Natural killer cell treated with Interleukin-12 subunit alpha and Interleukin-12 subunit beta and Interleukin-15 and Interleukin-18, amount 100 ng/mL, for 72 hours (primary cell): ENCODE measurements around the gene DUSP8. TPM values are rescaled to one million over a fixed set of nuclear protein-coding genes. Genes with fewer than 3 reads are reported as not detected.

Experiments used
- ATAC-seq, 2 donors: fragments of 150-1000 bp; cut with Tn5 transposase in 1 of 2; sonication (Bioruptor Pico), chemical (Tn5 transposase) in 1 of 2; 2 replicates each; pipeline ENCODE4 v1.10.0; 2021
- DNase-seq: peaks from one replicate; pipeline ENCODE4 v3.0.0; 2022; ENCODE audit warnings: low spot score
- H3K27ac Mint-ChIP-seq, 2 donors: 1 replicate in 1 of 2; 2 replicates in 1 of 2; pipeline ENCODE4 v1.8.0; 2022; ENCODE audit warnings: mixed read lengths in 2 of 2, mild to moderate bottlenecking in 1 of 2, moderate library complexity in 1 of 2
- H3K27me3 Mint-ChIP-seq, 2 donors: 1 replicate in 1 of 2; 2 replicates in 1 of 2; pipeline ENCODE4 v1.8.0; 2022; ENCODE audit warnings: mixed read lengths in 2 of 2
- H3K36me3 Mint-ChIP-seq: one replicate; pipeline ENCODE4 v1.8.0; 2022; ENCODE audit warnings: mixed read lengths
- H3K4me1 Mint-ChIP-seq, 2 donors: 1 replicate in 1 of 2; 2 replicates in 1 of 2; pipeline ENCODE4 v1.8.0; 2022; ENCODE audit warnings: low read depth in 2 of 2, mixed read lengths in 2 of 2, mild to moderate bottlenecking in 1 of 2
- H3K4me3 Mint-ChIP-seq: one replicate; pipeline ENCODE4 v1.8.0; 2022; ENCODE audit warnings: mixed read lengths
- H3K9me3 Mint-ChIP-seq: 2 replicates; pipeline ENCODE4 v1.8.0; 2022; ENCODE audit warnings: mixed read lengths
- total RNA-seq, 2 donors: library from RNA; stranded (reverse); gene quantifications; one replicate each; pipeline ENCODE4 v1.2.3, GENCODE V29; 2022

DUSP8 gene
- total RNA-seq, 2 donors from 2014 or later = 4.2 to 5.4 TPM

DNA sequence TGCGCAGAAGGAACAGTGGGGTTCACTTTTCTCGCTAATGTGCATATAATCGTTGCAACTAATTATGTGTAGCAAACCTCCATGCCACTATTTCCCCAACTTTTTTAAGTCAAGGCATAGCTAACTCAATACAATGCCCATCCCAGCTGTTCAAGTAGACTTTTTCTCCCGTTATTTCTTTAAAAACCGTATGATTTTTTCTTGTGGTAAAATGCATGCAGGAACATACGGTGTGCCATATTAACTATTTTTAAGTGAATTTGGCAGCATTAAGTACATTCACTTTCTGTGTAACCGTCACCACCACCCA is 2.8 kb upstream of the DUSP8 start:
- Mint-ChIP-seq H3K9me3 (no peaks in the 10 kb centered on the region), H3K27me3 (peaks cover 6 to 7% of the 10 kb centered on the region in 2 donors), H3K36me3 (no peaks in the 10 kb centered on the region), H3K4me1 (peaks cover 0 to 6% of the 10 kb centered on the region in 2 donors), H3K4me3 (peak overlapping the region; percentile 38), H3K27ac (no peak overlapping the region)
- no peak for DNase-seq
- no peak for ATAC-seq

DNA sequence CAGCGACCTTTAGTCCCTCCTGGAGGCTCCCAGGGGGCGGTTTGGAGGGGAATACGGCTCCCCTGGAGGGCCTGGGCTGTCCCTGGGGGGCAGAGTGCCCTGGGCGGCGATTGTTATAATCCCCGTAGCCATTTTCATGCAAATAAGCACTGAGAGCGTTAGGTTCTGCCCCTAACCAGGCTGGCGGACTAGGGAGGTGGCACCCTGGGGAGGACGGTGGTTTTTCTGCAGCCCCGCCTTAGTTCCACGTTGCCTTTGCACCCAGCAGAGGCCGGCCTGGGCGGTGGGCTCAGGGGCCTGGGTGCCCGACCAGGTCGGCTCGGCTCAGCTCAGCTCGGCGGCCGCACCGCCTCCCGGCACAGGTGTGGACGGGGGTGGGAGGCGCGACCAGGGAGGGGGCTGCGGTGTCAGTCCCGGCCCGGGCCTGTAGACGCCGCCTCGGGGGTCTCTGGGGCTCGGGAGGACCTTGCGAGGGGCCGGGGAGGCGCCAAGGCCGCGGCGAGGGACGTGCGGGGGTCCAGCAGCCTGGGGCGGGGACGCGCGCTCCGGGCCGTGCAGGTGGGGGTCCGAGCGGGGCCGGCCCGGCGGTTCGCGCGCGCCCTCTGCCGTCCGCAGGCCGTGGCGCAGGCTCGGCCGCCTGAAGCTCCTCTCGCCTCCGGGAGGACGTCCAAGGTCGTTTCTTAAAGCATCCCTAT is 2.3 kb upstream of the DUSP8 start:
- peaks cover 0 to 9% of the 10 kb centered on the region in 2 donors for H3K4me1 Mint-ChIP-seq
- ATAC-seq (peak; percentile 58 to 67), DNase-seq (peak; percentile 75)
- no peaks in the 10 kb centered on the region for H3K36me3 Mint-ChIP-seq
- peaks cover 6 to 7% of the 10 kb centered on the region in 2 donors for H3K27me3 Mint-ChIP-seq
- peak overlapping the region in 1 of 2 donors; percentile 51 for H3K27ac Mint-ChIP-seq
- peak overlapping the region; percentile 67 for H3K4me3 Mint-ChIP-seq
- no peaks in the 10 kb centered on the region for H3K9me3 Mint-ChIP-seq

- H3K36me3 Mint-ChIP-seq = no peaks in the 10 kb centered on the region
- H3K4me1 Mint-ChIP-seq = peaks cover 0 to 11% of the 10 kb centered on the region in 2 donors
- peak overlapping the region; percentile 67 for H3K4me3 Mint-ChIP-seq
- no peaks in the 10 kb centered on the region for H3K9me3 Mint-ChIP-seq
- peaks cover 6 to 7% of the 10 kb centered on the region in 2 donors for H3K27me3 Mint-ChIP-seq
- ATAC-seq (peak in 1 of 2 donors; percentile 4), DNase-seq (no peak)
- H3K27ac Mint-ChIP-seq = peak overlapping the region in 1 of 2 donors; percentile 51
These were observed 1.8 kb upstream of the DUSP8 start for GRCh38 chr11:1573903-1574237.

- peak overlapping the region in 1 of 2 donors; percentile 51 for H3K27ac Mint-ChIP-seq
- H3K4me1 Mint-ChIP-seq = peaks cover 4 to 17% of the 10 kb centered on the region in 2 donors
- ATAC-seq (no peak), DNase-seq (no peak)
- peak overlapping the region; percentile 67 for H3K4me3 Mint-ChIP-seq
- no peaks in the 10 kb centered on the region for H3K36me3 Mint-ChIP-seq
- no peaks in the 10 kb centered on the region for H3K9me3 Mint-ChIP-seq
- peaks cover 6 to 7% of the 10 kb centered on the region in 2 donors for H3K27me3 Mint-ChIP-seq
These were observed 1.2 kb upstream of the DUSP8 start for GRCh38 chr11:1573077-1573902.

GRCh38 chr11:1571760-1572196 is 293 bp downstream of the DUSP8 start:
- no peaks in the 10 kb centered on the region for H3K9me3 Mint-ChIP-seq
- no peak for DNase-seq
- ATAC-seq = no peak
- H3K36me3 Mint-ChIP-seq = no peaks in the 10 kb centered on the region
- no peak overlapping the region for H3K4me3 Mint-ChIP-seq
- peaks cover 4 to 21% of the 10 kb centered on the region in 2 donors for H3K4me1 Mint-ChIP-seq
- peaks cover 2 to 4% of the 10 kb centered on the region in 2 donors for H3K27me3 Mint-ChIP-seq
- H3K27ac Mint-ChIP-seq = no peak overlapping the region

- Mint-ChIP-seq H3K9me3 (no peaks in the 10 kb centered on the region), H3K4me1 (peaks cover 4 to 21% of the 10 kb centered on the region in 2 donors), H3K4me3 (peak overlapping the region; percentile 45), H3K27me3 (no peaks in the 10 kb centered on the region), H3K36me3 (no peaks in the 10 kb centered on the region), H3K27ac (peak overlapping the region in 1 of 2 donors; percentile 57)
- no peak for ATAC-seq
- DNase-seq = no peak
These were observed 943 bp downstream of the DUSP8 start for GRCh38 chr11:1570896-1571759.

DNA sequence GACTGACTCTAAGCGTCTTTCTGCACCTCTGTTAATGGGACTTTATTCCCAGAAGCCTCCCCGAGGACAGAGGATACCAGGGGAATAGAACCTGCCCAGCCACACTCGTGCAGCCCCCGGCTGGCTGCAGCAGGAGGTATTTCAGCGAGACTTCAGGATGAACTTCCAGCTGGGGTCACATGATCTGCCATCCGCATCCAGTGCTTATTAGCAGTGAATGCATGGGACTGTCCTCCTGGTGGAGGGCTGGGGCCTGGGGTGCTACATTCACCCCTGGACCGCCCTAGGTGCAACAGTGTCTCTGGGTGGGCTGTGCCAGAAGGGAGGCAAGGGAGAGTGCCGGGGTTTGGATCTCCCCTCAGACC is 1.6 kb downstream of the DUSP8 start:
- peak overlapping the region; percentile 45 for H3K4me3 Mint-ChIP-seq
- no peaks in the 10 kb centered on the region for H3K36me3 Mint-ChIP-seq
- no peaks in the 10 kb centered on the region for H3K9me3 Mint-ChIP-seq
- H3K4me1 Mint-ChIP-seq = peaks cover 4 to 21% of the 10 kb centered on the region in 2 donors
- DNase-seq (no peak), ATAC-seq (no peak)
- H3K27ac Mint-ChIP-seq = peak overlapping the region in 1 of 2 donors; percentile 57
- no peaks in the 10 kb centered on the region for H3K27me3 Mint-ChIP-seq

DNA sequence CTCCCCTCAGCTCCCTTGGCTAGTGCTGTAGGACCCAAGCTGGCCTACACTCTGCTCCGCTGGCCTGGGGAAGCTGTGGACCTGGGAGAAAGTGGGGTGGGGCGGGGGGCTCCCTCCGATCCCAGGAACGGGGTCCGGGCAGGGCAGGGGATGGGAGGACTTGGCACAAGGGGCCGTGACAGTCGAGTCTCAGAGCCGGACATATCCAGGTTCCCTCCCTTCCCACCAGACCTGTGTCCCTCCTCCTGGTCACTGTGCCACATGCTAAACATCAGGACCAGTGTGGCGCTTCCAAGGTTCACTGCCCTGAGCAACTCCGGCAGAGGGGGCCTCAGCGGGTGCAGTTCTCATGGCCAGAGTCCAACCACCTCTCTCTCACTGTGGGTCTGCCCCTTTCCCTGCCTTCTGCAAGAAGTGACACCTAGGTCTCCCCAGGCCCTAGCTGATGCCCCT is 2.0 kb downstream of the DUSP8 start:
- peak overlapping the region; percentile 45 for H3K4me3 Mint-ChIP-seq

GRCh38 chr11:1569251-1569780 is 2.8 kb downstream of the DUSP8 start:
- Mint-ChIP-seq H3K4me3 (peak overlapping the region; percentile 17), H3K36me3 (no peaks in the 10 kb centered on the region), H3K27ac (peak overlapping the region in 1 of 2 donors; percentile 29), H3K9me3 (no peaks in the 10 kb centered on the region), H3K4me1 (peaks cover 4 to 21% of the 10 kb centered on the region in 2 donors), H3K27me3 (no peaks in the 10 kb centered on the region)
- DNase-seq (peak; percentile 48), ATAC-seq (no peak)

More for the DNA sequence above, 2.0 kb downstream of the DUSP8 start:
- ATAC-seq (no peak), DNase-seq (no peak)
- H3K9me3 Mint-ChIP-seq = no peaks in the 10 kb centered on the region
- H3K36me3 Mint-ChIP-seq = no peaks in the 10 kb centered on the region
- H3K4me1 Mint-ChIP-seq = peaks cover 4 to 21% of the 10 kb centered on the region in 2 donors
- H3K27me3 Mint-ChIP-seq = no peaks in the 10 kb centered on the region
- peak overlapping the region in 1 of 2 donors; percentile 29 for H3K27ac Mint-ChIP-seq

- ATAC-seq = no peak
- no peaks in the 10 kb centered on the region for H3K27me3 Mint-ChIP-seq
These were observed 3.6 kb downstream of the DUSP8 start for GRCh38 chr11:1568441-1568911.

DNA sequence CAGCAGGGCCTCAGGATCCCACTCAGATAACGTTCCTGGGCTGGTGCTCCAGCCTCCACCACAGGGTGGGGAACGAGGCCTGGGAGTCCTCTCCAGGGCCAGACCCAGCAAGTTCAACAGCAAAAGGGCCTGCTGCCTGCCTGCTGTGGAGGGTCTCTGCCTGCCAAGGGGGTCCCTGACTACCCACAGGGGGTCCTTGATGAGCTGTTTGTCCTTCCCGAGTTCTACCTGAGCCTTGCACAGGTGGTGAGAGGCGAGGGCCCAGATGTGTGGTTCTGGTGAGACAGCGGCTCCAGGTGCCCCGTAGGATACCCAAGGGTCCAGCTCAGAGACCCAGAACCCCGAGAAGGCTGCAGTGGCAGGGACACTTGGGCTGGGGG is 4.4 kb downstream of the DUSP8 start:
- Mint-ChIP-seq H3K36me3 (no peaks in the 10 kb centered on the region), H3K9me3 (no peaks in the 10 kb centered on the region), H3K4me3 (no peak overlapping the region), H3K27me3 (no peaks in the 10 kb centered on the region), H3K4me1 (peaks cover 4 to 14% of the 10 kb centered on the region in 2 donors), H3K27ac (no peak overlapping the region)
- DNase-seq (no peak), ATAC-seq (no peak)

More at GRCh38 chr11:1568441-1568911, 3.6 kb downstream of the DUSP8 start:
- H3K36me3 Mint-ChIP-seq = no peaks in the 10 kb centered on the region
- H3K9me3 Mint-ChIP-seq = no peaks in the 10 kb centered on the region
- DNase-seq = peak; percentile 63
- peak overlapping the region; percentile 22 for H3K4me3 Mint-ChIP-seq
- no peak overlapping the region for H3K27ac Mint-ChIP-seq
- peaks cover 4 to 16% of the 10 kb centered on the region in 2 donors for H3K4me1 Mint-ChIP-seq

- no peaks in the 10 kb centered on the region for H3K9me3 Mint-ChIP-seq
- ATAC-seq (no peak), DNase-seq (peak; percentile 40)
- H3K4me3 Mint-ChIP-seq = no peak overlapping the region
- no peaks in the 10 kb centered on the region for H3K36me3 Mint-ChIP-seq
- no peak overlapping the region for H3K27ac Mint-ChIP-seq
- H3K4me1 Mint-ChIP-seq = peaks cover 4 to 14% of the 10 kb centered on the region in 2 donors
- H3K27me3 Mint-ChIP-seq = no peaks in the 10 kb centered on the region
These were observed 4.9 kb downstream of the DUSP8 start for GRCh38 chr11:1567052-1567720.
